Large intestine (tissue), 3 donors: ENCODE data around the gene TMEM201. TPM values are rescaled to one million over a fixed set of nuclear protein-coding genes. Genes with fewer than 3 reads are reported as not detected.

Experiments used
- DNase-seq, 2 donors: peaks; one replicate each; pipeline versions ENCODE4 v3.0.0 to v3.0.0-alpha.2; 2013
- H3K27ac ChIP-seq: one replicate; pipeline ENCODE4 v1.5.1; 2013; ENCODE audit warnings: low read length
- H3K27me3 ChIP-seq: 2 replicates; pipeline ENCODE4 v1.6.1; 2013; ENCODE audit warnings: low read length; ENCODE audit not compliant: control insufficient read depth, insufficient read depth
- H3K36me3 ChIP-seq: 2 replicates; pipeline ENCODE4 v1.6.1; 2013; ENCODE audit warnings: low read length; ENCODE audit not compliant: control insufficient read depth, insufficient read depth
- H3K4me1 ChIP-seq: one replicate; pipeline ENCODE4 v1.6.1; 2013; ENCODE audit warnings: low read length; ENCODE audit not compliant: control insufficient read depth, insufficient read depth
- H3K4me3 ChIP-seq: one replicate; pipeline ENCODE4 v1.5.1; 2013; ENCODE audit warnings: low read length
- H3K9me3 ChIP-seq: one replicate; pipeline ENCODE4 v1.6.1; 2013; ENCODE audit warnings: mild to moderate bottlenecking, low read depth, low read length, moderate library complexity; ENCODE audit not compliant: control insufficient read depth
- WGBS: methylation state at CpG from one replicate; pipeline ENCODE4 v1.1.5; 2013; ENCODE audit warnings: low lambda C conversion rate; ENCODE audit not compliant: insufficient coverage; 5-methylcytosine and 5-hydroxymethylcytosine counted together
- polyA plus RNA-seq: library from polyadenylated mRNA; unstranded; fragments of 120-200 nt; gene quantifications from one replicate; pipeline ENCODE4 v1.2.1, GENCODE V29; 2013

The TMEM201 gene
- polyA plus RNA-seq, 1 donor, result 10.5 TPM

GRCh38 chr1:9654051-9654833 lies 65.5 kb downstream of the TMEM201 start:
- Histone ChIP-seq H3K36me3 (no peaks in the 10 kb centered on the region), H3K27me3 (peaks cover 59% of the 10 kb centered on the region), H3K27ac (no peak overlapping the region), H3K9me3 (no peaks in the 10 kb centered on the region), H3K4me3 (no peak overlapping the region), H3K4me1 (no peaks in the 10 kb centered on the region)
- WGBS, result no CpG with 5 or more reads among the region's 25 CpGs
- DNase-seq, result no peak

- no peaks in the 10 kb centered on the region for H3K4me1 ChIP-seq
- WGBS, result 67% methylated on average over 1 of the region's 16 CpGs
- no peaks in the 10 kb centered on the region for H3K9me3 ChIP-seq
- no peak overlapping the region for H3K27ac ChIP-seq
- peaks cover 54% of the 10 kb centered on the region for H3K27me3 ChIP-seq
- no peak overlapping the region for H3K4me3 ChIP-seq
- H3K36me3 ChIP-seq, result no peaks in the 10 kb centered on the region
- DNase-seq, result no peak
Observed at GRCh38 chr1:9654834-9655723, 66.4 kb downstream of the TMEM201 start.

GRCh38 chr1:9655836-9656235 lies 67.1 kb downstream of the TMEM201 start:
- 100% methylated on average over 1 of the region's 11 CpGs for WGBS
- H3K4me1 ChIP-seq, result no peaks in the 10 kb centered on the region
- no peak overlapping the region for H3K27ac ChIP-seq

GRCh38 chr1:9657521-9658032 lies 68.9 kb downstream of the TMEM201 start:
- no peak for DNase-seq
- Histone ChIP-seq H3K36me3 (no peaks in the 10 kb centered on the region), H3K27ac (no peak overlapping the region), H3K9me3 (no peaks in the 10 kb centered on the region), H3K4me3 (no peak overlapping the region), H3K27me3 (peaks cover 33% of the 10 kb centered on the region), H3K4me1 (no peaks in the 10 kb centered on the region)
- WGBS, result no CpG with 5 or more reads among the region's 2 CpGs

More at GRCh38 chr1:9655836-9656235, 67.1 kb downstream of the TMEM201 start:
- H3K27me3 ChIP-seq, result peaks cover 48% of the 10 kb centered on the region
- H3K36me3 ChIP-seq, result no peaks in the 10 kb centered on the region
- H3K4me3 ChIP-seq, result no peak overlapping the region
- no peaks in the 10 kb centered on the region for H3K9me3 ChIP-seq
- no peak for DNase-seq

GRCh38 chr1:9658199-9658598 lies 69.5 kb downstream of the TMEM201 start:
- Histone ChIP-seq H3K9me3 (no peaks in the 10 kb centered on the region), H3K4me3 (no peak overlapping the region), H3K27me3 (peaks cover 27% of the 10 kb centered on the region), H3K36me3 (no peaks in the 10 kb centered on the region), H3K27ac (no peak overlapping the region), H3K4me1 (no peaks in the 10 kb centered on the region)
- DNase-seq, result no peak
- WGBS, result no CpG with 5 or more reads among the region's 4 CpGs

GRCh38 chr1:9659328-9659727 lies 70.6 kb downstream of the TMEM201 start:
- Histone ChIP-seq H3K9me3 (no peaks in the 10 kb centered on the region), H3K27me3 (peaks cover 16% of the 10 kb centered on the region), H3K4me3 (no peak overlapping the region), H3K27ac (no peak overlapping the region), H3K4me1 (no peaks in the 10 kb centered on the region), H3K36me3 (no peaks in the 10 kb centered on the region)
- no peak for DNase-seq
- 95% methylated on average over 2 of the region's 5 CpGs for WGBS

GRCh38 chr1:9663257-9663656 lies 74.5 kb downstream of the TMEM201 start:
- H3K27ac ChIP-seq, result no peak overlapping the region
- no peak for DNase-seq
- H3K9me3 ChIP-seq, result no peaks in the 10 kb centered on the region
- no peaks in the 10 kb centered on the region for H3K36me3 ChIP-seq
- no peak overlapping the region for H3K4me3 ChIP-seq
- no peaks in the 10 kb centered on the region for H3K4me1 ChIP-seq
- no peaks in the 10 kb centered on the region for H3K27me3 ChIP-seq
- 40% methylated on average over 1 of the region's 6 CpGs for WGBS

Other genes with a start within 250 kb of the TMEM201 start
- gene SLC25A33, start 49.4 kb upstream of the TMEM201 start, polyA plus RNA-seq, result 6.0 TPM
- 16.1 TPM for gene PIK3CD, start 62.8 kb downstream of the TMEM201 start, polyA plus RNA-seq
- gene CLSTN1, start 235.1 kb downstream of the TMEM201 start, polyA plus RNA-seq, result 66.2 TPM